GM18517 (cell line): Measurements from ENCODE around the gene VDR.
A peak's percentile ranks its signal among the peaks of the same experiment; 100 is the strongest.

ENCODE experiments used
- ATAC-seq: cut with Tn5 transposase; IDR thresholded peaks from one replicate; pipeline ENCODE4 v1.9.1; 2021; ENCODE audit warnings: mild to moderate bottlenecking, moderate library complexity; ENCODE audit not compliant: unreplicated experiment

The VDR gene

DNA sequence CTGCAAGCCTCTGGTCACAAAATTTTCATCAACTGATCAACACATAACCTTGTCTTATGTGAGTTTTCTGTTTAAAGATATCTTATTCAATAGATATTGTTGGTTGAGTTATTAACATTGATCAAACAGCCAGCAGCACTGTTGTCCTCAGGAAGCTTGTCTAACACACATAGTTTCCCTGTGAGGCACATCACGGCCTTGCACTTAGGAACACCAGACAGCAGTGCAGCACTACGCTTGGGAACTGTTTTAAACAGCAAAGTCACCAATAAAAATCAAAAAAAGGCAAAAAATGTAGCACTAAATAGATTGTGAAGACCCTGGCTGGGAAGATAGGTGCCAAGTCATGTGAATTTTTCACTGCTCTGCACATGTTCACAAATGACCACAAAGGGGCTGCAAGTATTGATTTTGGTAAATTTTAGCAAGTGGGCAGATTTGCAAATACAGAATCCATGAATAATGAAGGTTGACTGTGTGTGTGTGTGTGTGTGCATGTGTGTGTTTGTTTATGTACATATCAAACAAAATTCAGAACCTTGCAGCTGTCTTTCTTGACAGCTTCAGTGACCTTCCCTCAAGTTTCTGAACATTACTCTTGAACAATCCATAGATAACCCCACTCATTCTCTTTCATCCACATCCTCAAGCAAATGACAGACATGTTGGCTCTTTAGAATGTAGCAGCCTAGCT is 28.9 kb downstream of the VDR start:
- no peak for ATAC-seq

DNA sequence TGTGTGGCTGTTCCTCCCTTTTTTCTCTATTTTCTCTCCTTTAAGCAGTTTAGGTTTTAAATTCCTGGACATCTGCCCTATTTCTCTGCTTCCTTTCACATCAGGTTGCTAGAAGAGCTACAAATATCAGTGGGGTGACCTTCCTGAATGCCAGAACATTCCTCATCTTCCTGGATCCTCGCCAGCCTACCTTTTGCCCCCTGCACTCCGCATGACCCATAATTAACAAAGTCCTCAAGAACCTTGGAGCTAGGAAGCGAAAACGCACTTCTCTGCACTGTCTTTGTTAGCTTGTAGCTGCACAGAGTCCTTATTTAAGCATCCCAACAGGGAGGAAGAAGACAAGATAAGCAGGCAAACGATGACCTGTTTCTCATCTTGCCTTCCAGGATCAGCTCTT is 30.5 kb downstream of the VDR start:
- ATAC-seq, result no peak

GRCh38 chr12:47870175-47870781 is 34.5 kb downstream of the VDR start:
- peak; percentile 62 for ATAC-seq

GRCh38 chr12:47868552-47869031 is 36.2 kb downstream of the VDR start:
- ATAC-seq, result peak; percentile 51

GRCh38 chr12:47868041-47868440 is 36.8 kb downstream of the VDR start:
- ATAC-seq, result no peak

GRCh38 chr12:47867495-47867941 is 37.3 kb downstream of the VDR start:
- no peak for ATAC-seq

DNA sequence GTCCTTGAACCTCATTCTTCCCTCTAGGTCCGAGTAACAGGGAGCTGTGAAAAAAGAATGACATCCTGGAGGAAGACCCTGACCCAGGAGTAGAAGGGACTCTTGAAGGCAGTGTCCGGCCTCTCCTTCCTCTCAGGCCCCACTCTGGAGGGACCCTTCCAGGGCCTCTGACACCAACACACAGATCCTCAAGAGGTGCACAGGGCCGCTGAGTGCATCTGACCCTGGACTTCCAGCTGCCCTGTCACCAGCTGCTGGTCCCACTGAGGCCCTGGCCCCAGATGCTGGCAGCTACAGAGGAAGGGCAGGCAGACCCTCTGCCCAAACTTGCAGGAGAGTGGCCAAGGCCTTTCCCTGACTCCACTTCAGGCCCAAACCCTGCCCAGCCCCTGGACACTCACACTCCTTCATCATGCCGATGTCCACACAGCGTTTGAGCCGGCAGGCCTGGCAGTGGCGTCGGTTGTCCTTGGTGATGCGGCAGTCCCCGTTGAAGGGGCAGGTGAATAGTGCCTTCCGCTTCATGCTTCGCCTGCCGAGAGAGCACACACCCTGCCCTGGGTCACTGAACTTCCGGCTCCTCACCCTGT is 40.1 kb downstream of the VDR start:
- no peak for ATAC-seq

DNA sequence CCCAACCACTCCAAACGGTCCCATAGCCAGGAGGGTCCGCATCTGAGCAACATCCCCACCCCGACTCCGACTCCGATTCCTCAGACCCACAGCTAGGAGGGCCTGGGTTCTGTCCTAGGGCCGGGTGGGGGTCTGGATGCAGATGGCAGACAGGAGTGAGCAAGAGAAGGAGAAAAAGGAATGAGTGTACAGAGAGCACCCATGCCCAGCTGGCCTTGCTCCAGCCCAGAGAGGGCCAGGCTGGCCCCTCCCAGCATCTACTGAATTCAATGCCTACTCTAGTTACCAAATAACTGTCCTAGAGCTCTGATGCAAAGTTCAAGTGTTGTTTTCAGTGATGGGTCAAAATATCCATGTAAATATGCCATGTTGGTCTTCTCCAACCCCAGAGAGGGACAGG is 40.8 kb downstream of the VDR start:
- ATAC-seq, result no peak

DNA sequence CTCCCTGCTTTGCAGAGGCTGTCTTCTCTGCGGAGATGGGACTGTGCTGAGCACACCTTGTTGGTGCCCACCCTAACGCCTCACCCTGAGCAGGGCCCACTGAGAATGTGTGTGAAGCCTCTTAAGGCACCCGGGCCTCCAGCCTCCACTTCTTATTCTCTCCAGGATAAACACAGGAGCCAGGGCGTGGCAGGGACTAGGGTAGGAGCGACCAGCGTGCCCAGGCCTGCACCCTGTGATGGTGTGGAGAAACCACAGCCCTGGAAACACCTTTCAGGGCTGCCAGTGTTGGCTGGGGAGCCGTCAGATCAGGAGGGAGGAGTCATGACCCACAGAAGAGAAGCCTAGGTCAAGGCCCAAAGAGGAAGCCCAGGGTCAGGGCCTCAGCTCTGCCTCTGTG is 41.3 kb downstream of the VDR start:
- no peak for ATAC-seq

- ATAC-seq, result no peak
Measured at GRCh38 chr12:47862881-47863280, 41.9 kb downstream of the VDR start.

DNA sequence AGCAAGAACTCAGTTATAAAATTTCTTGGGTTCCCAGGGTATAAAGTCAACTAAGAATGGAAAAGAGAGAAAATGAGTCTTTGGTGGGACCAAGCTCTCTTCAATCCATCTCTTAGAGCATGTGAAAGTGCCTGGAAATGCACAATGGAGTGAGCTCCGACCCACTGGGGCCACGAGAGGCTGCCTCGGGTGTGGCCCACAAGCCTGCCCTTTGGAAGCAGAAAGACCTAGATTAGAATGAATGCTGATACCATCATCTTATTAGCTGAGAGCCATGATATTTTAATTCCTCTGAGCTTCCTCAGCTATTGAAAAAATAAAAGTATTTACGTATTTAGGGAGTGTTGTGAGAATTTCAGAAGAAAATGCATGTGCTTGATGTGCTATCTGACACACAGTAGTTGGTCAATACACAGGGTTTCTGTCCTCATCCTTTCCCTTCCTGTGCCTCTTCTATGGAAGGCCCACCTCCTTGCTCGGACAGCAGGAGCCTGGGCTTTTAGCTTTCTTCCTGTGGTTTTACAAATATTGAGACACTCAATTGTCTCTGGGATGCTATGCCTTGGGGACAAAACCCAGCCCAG is 42.5 kb downstream of the VDR start:
- ATAC-seq, result no peak

GRCh38 chr12:47860873-47861272 is 43.9 kb downstream of the VDR start:
- no peak for ATAC-seq

DNA sequence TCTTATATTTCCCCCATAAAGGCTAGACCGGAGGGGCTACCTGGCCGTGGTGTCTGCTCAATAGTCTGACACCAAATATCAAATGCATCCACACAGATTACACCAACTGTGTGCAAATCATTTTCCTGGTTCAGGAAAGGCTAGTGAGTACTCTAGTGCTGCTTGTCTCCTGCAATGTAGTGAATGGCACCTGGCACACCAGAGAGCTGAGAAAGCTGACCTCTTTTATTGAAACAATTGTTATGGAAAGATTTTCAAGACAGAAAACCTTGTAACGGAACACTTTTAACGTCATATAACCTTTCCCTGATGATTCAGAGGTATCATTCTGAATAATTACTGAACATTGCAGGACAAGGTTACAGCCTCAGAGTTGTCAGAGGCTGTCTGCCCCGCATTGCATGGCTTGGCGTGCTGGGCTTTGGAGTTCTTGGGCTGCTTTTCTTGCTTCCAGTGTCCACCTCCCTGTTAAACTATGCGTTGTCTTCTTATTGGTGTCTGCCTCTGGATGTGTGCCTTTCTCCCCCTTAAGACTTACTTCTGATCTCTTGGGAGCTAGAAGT is 44.4 kb downstream of the VDR start:
- ATAC-seq, result no peak

DNA sequence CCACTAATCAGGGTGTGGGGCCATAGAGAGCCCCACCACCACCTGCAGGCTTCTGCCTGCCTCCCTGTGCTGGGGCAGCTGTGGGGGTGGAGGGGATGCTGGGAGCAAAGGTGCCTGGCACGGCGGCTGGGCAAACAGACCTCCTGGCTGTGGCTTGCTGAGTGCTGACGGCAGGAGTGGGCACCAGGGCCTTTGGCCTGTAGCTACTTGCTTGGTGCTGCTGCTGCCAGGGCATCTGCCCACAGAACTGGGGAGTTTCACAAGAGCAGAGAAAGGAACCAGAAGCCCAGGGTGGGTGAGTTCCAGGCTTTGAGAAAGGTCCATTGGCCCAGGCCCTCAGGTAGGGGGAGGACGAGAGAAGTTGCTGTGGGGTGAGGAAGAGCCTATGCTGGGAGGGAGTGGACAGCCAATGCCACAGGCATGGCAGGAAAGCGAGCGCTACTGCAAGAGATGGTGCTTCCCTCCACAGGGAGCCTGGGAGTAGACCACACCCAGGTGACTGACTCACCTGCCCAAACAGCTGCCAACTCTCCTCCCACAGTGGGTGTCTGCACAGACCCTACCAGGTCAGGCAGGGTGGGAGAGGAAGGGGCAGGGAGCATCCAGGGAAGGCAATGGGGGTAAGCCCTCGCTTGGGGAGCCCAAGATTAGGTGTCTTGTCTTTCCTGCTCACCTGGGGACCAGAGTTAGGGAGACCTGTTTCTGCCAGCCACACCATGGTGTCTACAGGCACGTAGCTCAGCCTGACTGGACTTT is 46.1 kb downstream of the VDR start:
- ATAC-seq, result no peak

GRCh38 chr12:47856721-47857575 is 47.8 kb downstream of the VDR start:
- ATAC-seq, result no peak

DNA sequence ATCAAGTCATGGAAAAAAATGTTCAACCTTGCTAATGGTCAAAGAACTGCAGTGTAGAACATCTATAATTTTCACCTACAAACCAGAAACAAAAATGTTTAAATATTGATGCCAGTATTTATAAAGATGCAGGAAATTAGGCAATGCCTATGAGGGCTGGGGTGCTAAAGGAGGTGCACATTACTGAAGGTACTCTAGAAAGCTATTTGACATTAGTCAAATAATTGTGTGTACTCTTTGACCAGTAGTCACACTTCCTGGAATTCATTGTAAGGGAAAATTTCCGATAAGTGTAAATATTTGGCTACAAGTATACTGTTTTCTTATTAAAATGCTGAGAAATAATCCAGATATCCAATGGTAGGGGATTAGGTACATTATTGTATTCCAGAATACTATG is 48.7 kb downstream of the VDR start:
- ATAC-seq, result no peak

- no peak for ATAC-seq
Measured at GRCh38 chr12:47855502-47855901, 49.3 kb downstream of the VDR start.

- no peak for ATAC-seq
Measured at GRCh38 chr12:47854531-47854930, 50.3 kb downstream of the VDR start.

DNA sequence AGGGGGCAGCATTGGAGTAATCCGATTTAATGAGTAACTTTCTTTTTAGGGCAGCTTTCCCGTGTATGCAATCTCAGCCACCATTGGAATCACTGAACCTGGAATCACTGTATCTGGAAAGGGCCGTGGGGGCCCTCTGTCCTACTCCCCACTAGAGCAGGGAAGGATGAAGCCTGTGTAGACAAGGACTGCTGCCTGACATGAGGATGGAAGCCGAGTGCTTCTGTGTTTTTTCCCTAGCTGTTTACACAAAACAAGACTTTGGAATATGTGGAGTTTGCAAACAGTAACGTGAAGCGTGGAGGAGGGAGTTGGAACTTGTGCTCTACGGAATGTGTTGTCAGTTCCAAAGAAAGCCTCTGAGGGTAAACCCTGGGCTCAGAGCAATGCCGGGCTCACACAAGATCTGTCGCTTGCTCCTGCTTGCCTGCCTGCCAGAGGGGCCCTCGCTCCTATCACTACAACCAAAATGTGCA is 52.7 kb downstream of the VDR start:
- ATAC-seq, result no peak
